Right lobe of liver (tissue), 6 donors: ENCODE data around the gene TRAPPC3. TPM values are rescaled to one million over a fixed set of nuclear protein-coding genes. Genes with fewer than 3 reads are reported as not detected.
A peak's percentile ranks its signal among the peaks of the same experiment; 100 is the strongest.
"Not testable (repeated sequence)": the region's sequence is repeated elsewhere in the genome, so short reads cannot be mapped to it uniquely, and the experiment has no call there.

Experiments
- ATAC-seq, 4 donors: fragments of 200-7000 bp; cut with Tn5 transposase; one replicate each; pipeline ENCODE4 v1.9.1; 2020; ENCODE audit warnings: mild to moderate bottlenecking in 4 of 4, moderate library complexity in 4 of 4
- DNase-seq, 3 donors: peaks; one replicate each; pipeline ENCODE4 v3.0.0-alpha.2; 2020
- H3K27ac ChIP-seq, 3 donors: fragments of 200-600 bp; one replicate each; pipeline ENCODE4 v1.8.0; 2022
- H3K27me3 ChIP-seq, 2 donors: fragments of 200-600 bp; one replicate each; pipeline ENCODE4 v1.8.0; 2022
- H3K36me3 ChIP-seq, 4 donors: fragments of 200-600 bp; sonication (generic) in 1 of 4; one replicate each; pipeline versions ENCODE4 v1.5.1 to v1.8.0; 2017 to 2022; ENCODE audit warnings: control low read depth in 1 of 4
- H3K4me1 ChIP-seq, 4 donors: fragments of 200-600 bp; sonication (generic) in 1 of 4; one replicate each; pipeline versions ENCODE4 v1.5.1 to v1.8.0; 2017 to 2022; ENCODE audit warnings: control low read depth in 1 of 4
- H3K4me3 ChIP-seq, 3 donors: fragments of 200-600 bp; one replicate each; pipeline ENCODE4 v1.8.0; 2022
- H3K9me3 ChIP-seq, 4 donors: fragments of 200-600 bp; sonication (generic) in 1 of 4; one replicate each; pipeline versions ENCODE4 v1.5.1 to v1.8.0; 2017 to 2022; ENCODE audit warnings: control low read depth in 1 of 4
- CTCF ChIP-seq, 4 donors: fragments of 200-600 bp in 3 of 4; fragments of 450-650 bp in 1 of 4; IDR thresholded peaks; one replicate each; pipeline versions ENCODE4 v1.5.1 to v1.8.0; 2016 to 2022; ENCODE audit warnings: antibody characterized with exemption in 4 of 4, mild to moderate bottlenecking in 2 of 4
- POLR2A ChIP-seq: fragments of 450-650 bp; IDR thresholded peaks from one replicate; pipeline ENCODE4 v1.6.1; 2017; ENCODE audit warnings: antibody characterized with exemption, mild to moderate bottlenecking
- WGBS: methylation state at CpG from one replicate; pipeline ENCODE4 v1.1.6; 2018; ENCODE audit warnings: low coverage, low lambda C conversion rate; ENCODE audit not compliant: insufficient coverage; ENCODE audit errors: missing lambda C conversion rate; 5-methylcytosine and 5-hydroxymethylcytosine counted together
- intact Hi-C, 2 donors: fragments of 100-400 bp; cut with DNase I; formaldehyde crosslinking; loops; one replicate each; pipeline versions ENCODE4 v1.11.2 to v1.14.1; 2022
- total RNA-seq, 6 experiments: library from RNA; depleted of rRNA in 2 of 6; stranded (reverse); fragments of >200 nt in 2 of 6; fragmentation: NEBNext Ultra II Directional in 3 of 6; extraction: Animal tissue kit (Norgen Biotek cat#: 25700) in 3 of 6; gene quantifications; one replicate each; pipeline versions ENCODE4 v1.1.0 to v1.2.4, GENCODE V29; 2016 to 2023
- donor health status: DM: no; HTN: yes; CAD: no.
- donor health status: DM: no; HTN: no; CAD: no.
- donor health status: DM: no; HTN: no; CAD: no.
- donor health status: DM: no; HTN: yes; CAD: no.
- donor health status: DM: no; HTN: yes; CAD: no.

Gene TRAPPC3
- total RNA-seq, 6 experiments from 2014 or later: 26.0 to 52.4 (median 30.9) TPM

GRCh38 chr1:36160388-36160948, 11.2 kb upstream of the TRAPPC3 start:
- DNase-seq (no peak), ATAC-seq (no peak)
- TF ChIP-seq POLR2A (no peak), CTCF (IDR thresholded peaks at IDR 0.05) (no peak)
- H3K4me1 ChIP-seq: peaks cover 0 to 9% (median 1%) of the 10 kb centered on the region in 4 donors
- peak overlapping the region in 1 of 3 donors; percentile 17 for H3K4me3 ChIP-seq
- no peaks in the 10 kb centered on the region for H3K36me3 ChIP-seq
- H3K27me3 ChIP-seq: no peaks in the 10 kb centered on the region
- WGBS: no CpG with 5 or more reads among the region's 4 CpGs
- H3K27ac ChIP-seq: peak overlapping the region; percentile 58 to 66 (median 65)
- intact Hi-C loops: no loop called here
- no peaks in the 10 kb centered on the region for H3K9me3 ChIP-seq

- H3K36me3 ChIP-seq: no peaks in the 10 kb centered on the region
- peaks cover 0 to 15% (median 1%) of the 10 kb centered on the region in 4 donors for H3K4me1 ChIP-seq
- TF ChIP-seq CTCF (IDR thresholded peaks at IDR 0.05) (no peak), POLR2A (no peak)
- H3K4me3 ChIP-seq: no peak overlapping the region
- intact Hi-C loops: no loop called here
- H3K27me3 ChIP-seq: no peaks in the 10 kb centered on the region
- no peaks in the 10 kb centered on the region for H3K9me3 ChIP-seq
- 74% methylated on average over 5 of the region's 10 CpGs for WGBS
- no peak for ATAC-seq
- DNase-seq: no peak
- peak overlapping the region in 1 of 3 donors; percentile 66 for H3K27ac ChIP-seq
Measured at GRCh38 chr1:36159614-36160387, 10.5 kb upstream of the TRAPPC3 start.

- 94% methylated on average over 10 of the region's 10 CpGs for WGBS
- H3K36me3 ChIP-seq, H3K9me3 ChIP-seq, DNase-seq, intact Hi-C loops, H3K4me3 ChIP-seq, ATAC-seq, H3K27ac ChIP-seq, H3K27me3 ChIP-seq: not testable (repeated sequence)
- H3K4me1 ChIP-seq: peaks cover 0 to 15% (median 1%) of the 10 kb centered on the region in 4 donors
Measured at GRCh38 chr1:36158827-36159252, 9.6 kb upstream of the TRAPPC3 start.

GRCh38 chr1:36157973-36158826, 8.9 kb upstream of the TRAPPC3 start:
- ATAC-seq: no peak
- DNase-seq: no peak
- Histone ChIP-seq H3K36me3 (no peaks in the 10 kb centered on the region), H3K4me1 (peaks cover 0 to 15% (median 1%) of the 10 kb centered on the region in 4 donors), H3K27me3 (no peaks in the 10 kb centered on the region), H3K9me3 (no peaks in the 10 kb centered on the region), H3K27ac (no peak overlapping the region), H3K4me3 (peak overlapping the region in 2 of 3 donors; percentile 86 to 99)
- TF ChIP-seq POLR2A (no peak), CTCF (IDR thresholded peaks at IDR 0.05) (no peak)
- WGBS: 76% methylated on average over 4 of the region's 9 CpGs
- intact Hi-C loops: no loop called here
